Measurements from ENCODE around the gene ALPG.
"Not testable (repeated sequence)": the region's sequence is repeated elsewhere in the genome, so short reads cannot be mapped to it uniquely, and the experiment has no call there.

The ALPG gene

GRCh38 chr2:232376713-232377112 lies 29.9 kb upstream of the ALPG start:
- no peak for DNase-seq

GRCh38 chr2:232377319-232377718 lies 29.3 kb upstream of the ALPG start:
- DNase-seq: no peak

- no peak for DNase-seq
Measured at GRCh38 chr2:232377841-232378734, 28.6 kb upstream of the ALPG start.

GRCh38 chr2:232378735-232379151 lies 27.9 kb upstream of the ALPG start, which contains the start of gene ALPP:
TSS of gene ALPP (plus strand) at chr2:232378751. CDS start at chr2:232378803, 52 bp downstream.
- DNase-seq: not testable (repeated sequence)

- not testable (repeated sequence) for DNase-seq
Measured at GRCh38 chr2:232379610-232380590, 26.7 kb upstream of the ALPG start.

GRCh38 chr2:232381204-232382031 lies 25.2 kb upstream of the ALPG start:
- not testable (repeated sequence) for DNase-seq

GRCh38 chr2:232382331-232383225 lies 24.1 kb upstream of the ALPG start:
- no peak for DNase-seq

- no peak for DNase-seq
Measured at GRCh38 chr2:232384466-232384865, 22.2 kb upstream of the ALPG start.

GRCh38 chr2:232385058-232385457 lies 21.6 kb upstream of the ALPG start:
- not testable (repeated sequence) for DNase-seq

GRCh38 chr2:232385660-232386489 lies 20.8 kb upstream of the ALPG start:
- no peak for DNase-seq

- no peak for DNase-seq
Measured at GRCh38 chr2:232386490-232386739, 20.2 kb upstream of the ALPG start.

- no peak for DNase-seq
Measured at GRCh38 chr2:232386740-232387450, 19.7 kb upstream of the ALPG start.

- no peak for DNase-seq
Measured at GRCh38 chr2:232387451-232388171, 19.0 kb upstream of the ALPG start.

- no peak for DNase-seq
Measured at GRCh38 chr2:232388324-232388891, 18.2 kb upstream of the ALPG start.

- DNase-seq: no peak
Measured at GRCh38 chr2:232389327-232389726, 17.3 kb upstream of the ALPG start.

- no peak for DNase-seq
Measured at GRCh38 chr2:232390661-232391060, 16.0 kb upstream of the ALPG start.

- DNase-seq: no peak
Measured at GRCh38 chr2:232393556-232393955, 13.1 kb upstream of the ALPG start.

Measured in anterior cingulate cortex (tissue), 58 donors.